ENCODE results near the gene NAIF1.
"Not testable (repeated sequence)": the region's sequence is repeated elsewhere in the genome, so short reads cannot be mapped to it uniquely, and the experiment has no call there.

NAIF1 gene

GRCh38 chr9:128057724-128058409 is 9.3 kb downstream of the NAIF1 start:
- FAIRE-seq: no peak

- no peak for FAIRE-seq
These were observed 10.0 kb downstream of the NAIF1 start for GRCh38 chr9:128056887-128057723.

- no peak for FAIRE-seq
These were observed 11.0 kb downstream of the NAIF1 start for GRCh38 chr9:128056086-128056485.

- no peak for FAIRE-seq
These were observed 11.6 kb downstream of the NAIF1 start for GRCh38 chr9:128055344-128056040.

GRCh38 chr9:128054087-128054486 is 13.0 kb downstream of the NAIF1 start:
- no peak for FAIRE-seq

- no peak for FAIRE-seq
These were observed 13.6 kb downstream of the NAIF1 start for GRCh38 chr9:128053560-128053959.

GRCh38 chr9:128051932-128052709 is 15.0 kb downstream of the NAIF1 start:
- FAIRE-seq: no peak

- no peak for FAIRE-seq
These were observed 17.3 kb downstream of the NAIF1 start for GRCh38 chr9:128049843-128050242.

- no peak for FAIRE-seq
These were observed 18.5 kb downstream of the NAIF1 start for GRCh38 chr9:128048663-128049062.

- no peak for FAIRE-seq
These were observed 19.9 kb downstream of the NAIF1 start for GRCh38 chr9:128047231-128047630.

GRCh38 chr9:128045831-128046230 is 21.3 kb downstream of the NAIF1 start:
- no peak for FAIRE-seq

GRCh38 chr9:128045409-128045808 is 21.7 kb downstream of the NAIF1 start:
- not testable (repeated sequence) for FAIRE-seq

- no peak for FAIRE-seq
These were observed 23.7 kb downstream of the NAIF1 start for GRCh38 chr9:128043467-128043868.

GRCh38 chr9:128042043-128042442 is 25.1 kb downstream of the NAIF1 start:
- no peak for FAIRE-seq

GRCh38 chr9:128040783-128041182 is 26.3 kb downstream of the NAIF1 start:
- not testable (repeated sequence) for FAIRE-seq

GRCh38 chr9:128036522-128036921 is 30.6 kb downstream of the NAIF1 start:
- not testable (repeated sequence) for FAIRE-seq

GRCh38 chr9:128034821-128035652 is 32.1 kb downstream of the NAIF1 start:
- FAIRE-seq: no peak

GRCh38 chr9:128033609-128034008 is 33.5 kb downstream of the NAIF1 start:
- no peak for FAIRE-seq

- FAIRE-seq: no peak
These were observed 39.4 kb downstream of the NAIF1 start for GRCh38 chr9:128027705-128028104.

GRCh38 chr9:128026773-128027541 is 40.2 kb downstream of the NAIF1 start:
- FAIRE-seq: no peak

GRCh38 chr9:128026255-128026772 is 40.8 kb downstream of the NAIF1 start:
- FAIRE-seq: no peak

Measured in TTC549 (cell line).